ENCODE results near the gene WDR1. TPM values are rescaled to one million over a fixed set of nuclear protein-coding genes. Genes with fewer than 3 reads are reported as not detected.

Gene WDR1
- total and polyA plus RNA-seq, 2 of the 13 experiments (the other 11 are each of a cell fraction or from before 2014, with no cell fraction given): 106 to 198 TPM

- H3K79me2 ChIP-seq (ENCODE audit: insufficient read depth, low read length): peaks cover 96% of the 10 kb centered on the region
- H3K27me3 ChIP-seq (ENCODE audit: control insufficient read depth in 1 of 2, insufficient read depth in 2 of 2, low read length in 2 of 2): no peaks in the 10 kb centered on the region; a peak in 1 of 5 replicates
- in situ Hi-C loops (cut with HindIII; ENCODE audit: extremely low pct_ligation_motif_present, low pct_unique_long_range_greater_than_20kb) (no loop called here), intact Hi-C loops (cut with micrococcal nuclease; ENCODE audit: unreplicated experiment) (no loop called here)
- WGBS (ENCODE audit: low lambda C conversion rate): 94% methylated on average over 3 of the region's 6 CpGs
- peak; percentile 2; the same call in 2 of the 3 replicates for ATAC-seq
- peaks cover 36 to 83% of the 10 kb centered on the region in 2 experiments for H3K36me3 ChIP-seq (replicated peaks in 1 of 2; ENCODE audit: control insufficient read depth in 1 of 2, insufficient read depth in 2 of 2, low read length in 2 of 2)
- H3K4me1 ChIP-seq (ENCODE audit: insufficient read depth, low read length): peaks cover 85% of the 10 kb centered on the region
- H4K20me1 ChIP-seq (ENCODE audit: insufficient read depth, low read length): peaks cover 61% of the 10 kb centered on the region
- no peak overlapping the region for H3K9ac ChIP-seq (ENCODE audit: insufficient read depth, low read depth, low read length)
- POLR2A ChIA-PET: interaction anchor here (1.4 to 1.7 kb wide), 3 partner anchors 9 to 13 kb away, joined by 4 to 5 read pairs (median 4); partner anchors contain the start of gene WDR1
- H3K9me3 ChIP-seq (ENCODE audit: low read length): no peaks in the 10 kb centered on the region
- no peak overlapping the region for H3K4me2 ChIP-seq (ENCODE audit: low read depth, low read length)
- H2AFZ ChIP-seq (ENCODE audit: low read length): no peak overlapping the region
- CTCF ChIA-PET (ENCODE audit: low intra/inter-chr PET ratio, low total read pairs): no interaction called here
- no peak for DNase-seq (ENCODE audit: low spot score)
- H3K4me3 ChIP-seq (replicated peaks in 1 of 3; ENCODE audit: insufficient read depth in 1 of 3, low read depth in 2 of 3, low read length in 3 of 3): no peak overlapping the region
- no peak overlapping the region for H3K27ac ChIP-seq (ENCODE audit: extremely low read length, insufficient read depth, low read length)
- no peak for FAIRE-seq
- BruUV-seq (replicated peaks): no TSS peak
- no peak for TF ChIP-seq ZFP1 (CRISPR knock-in tag; IDR thresholded peaks at IDR 0.05)
- no peak for TF ChIP-seq ATF2 (CRISPR knock-in tag; IDR thresholded peaks at IDR 0.05)
- TF ChIP-seq BRF2 (CRISPR knock-in tag; IDR thresholded peaks at IDR 0.05): no peak
- TF ChIP-seq STAT6 (CRISPR knock-in tag; IDR thresholded peaks at IDR 0.05; ENCODE audit: borderline replicate concordance): no peak
- no peak for TF ChIP-seq ZSCAN9 (CRISPR knock-in tag; IDR thresholded peaks at IDR 0.05; ENCODE audit: borderline replicate concordance)
- no peak for TF ChIP-seq KAT7 (CRISPR knock-in tag; IDR thresholded peaks at IDR 0.05; ENCODE audit: borderline replicate concordance)
- peak; percentile 83; the same call in 1 of the 2 replicates for TF ChIP-seq ZNF296 (CRISPR knock-in tag; conservative IDR thresholded peaks at IDR 0.05)
- TF ChIP-seq, protein P1, sequence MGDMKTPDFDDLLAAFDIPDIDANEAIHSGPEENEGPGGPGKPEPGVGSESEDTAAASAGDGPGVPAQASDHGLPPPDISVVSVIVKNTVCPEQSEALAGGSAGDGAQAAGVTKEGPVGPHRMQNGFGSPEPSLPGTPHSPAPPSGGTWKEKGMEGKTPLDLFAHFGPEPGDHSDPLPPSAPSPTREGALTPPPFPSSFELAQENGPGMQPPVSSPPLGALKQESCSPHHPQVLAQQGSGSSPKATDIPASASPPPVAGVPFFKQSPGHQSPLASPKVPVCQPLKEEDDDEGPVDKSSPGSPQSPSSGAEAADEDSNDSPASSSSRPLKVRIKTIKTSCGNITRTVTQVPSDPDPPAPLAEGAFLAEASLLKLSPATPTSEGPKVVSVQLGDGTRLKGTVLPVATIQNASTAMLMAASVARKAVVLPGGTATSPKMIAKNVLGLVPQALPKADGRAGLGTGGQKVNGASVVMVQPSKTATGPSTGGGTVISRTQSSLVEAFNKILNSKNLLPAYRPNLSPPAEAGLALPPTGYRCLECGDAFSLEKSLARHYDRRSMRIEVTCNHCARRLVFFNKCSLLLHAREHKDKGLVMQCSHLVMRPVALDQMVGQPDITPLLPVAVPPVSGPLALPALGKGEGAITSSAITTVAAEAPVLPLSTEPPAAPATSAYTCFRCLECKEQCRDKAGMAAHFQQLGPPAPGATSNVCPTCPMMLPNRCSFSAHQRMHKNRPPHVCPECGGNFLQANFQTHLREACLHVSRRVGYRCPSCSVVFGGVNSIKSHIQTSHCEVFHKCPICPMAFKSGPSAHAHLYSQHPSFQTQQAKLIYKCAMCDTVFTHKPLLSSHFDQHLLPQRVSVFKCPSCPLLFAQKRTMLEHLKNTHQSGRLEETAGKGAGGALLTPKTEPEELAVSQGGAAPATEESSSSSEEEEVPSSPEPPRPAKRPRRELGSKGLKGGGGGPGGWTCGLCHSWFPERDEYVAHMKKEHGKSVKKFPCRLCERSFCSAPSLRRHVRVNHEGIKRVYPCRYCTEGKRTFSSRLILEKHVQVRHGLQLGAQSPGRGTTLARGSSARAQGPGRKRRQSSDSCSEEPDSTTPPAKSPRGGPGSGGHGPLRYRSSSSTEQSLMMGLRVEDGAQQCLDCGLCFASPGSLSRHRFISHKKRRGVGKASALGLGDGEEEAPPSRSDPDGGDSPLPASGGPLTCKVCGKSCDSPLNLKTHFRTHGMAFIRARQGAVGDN (CRISPR knock-in tag; IDR thresholded peaks at IDR 0.05): 0 out of 2 replicates have a peak, but pooled peaks have one; percentile 9
- no peak for TF ChIP-seq CERS6 (CRISPR knock-in tag; IDR thresholded peaks at IDR 0.05)
- no peak for TF ChIP-seq HNRNPK (IDR thresholded peaks at IDR 0.05; ENCODE audit: low read depth, low read length, poor library complexity, severe bottlenecking)
- TF ChIP-seq POLR2A (IDR thresholded peaks at IDR 0.05; ENCODE audit: insufficient read depth in 1 of 2, low read depth in 2 of 2, low read length in 2 of 2): peak in 1 of 2 experiments; percentile 12; a peak in 1 of 4 replicates
These were observed 8.2 kb downstream of the WDR1 start for GRCh38 chr4:10108391-10108790.
